PFSK-1 (cell line): ENCODE measurements around the gene NLN.

ENCODE experiments used
- POLR2AphosphoS5 ChIP-seq: IDR thresholded peaks from 2 replicates; pipeline ENCODE4 v1.6.1; 2012; ENCODE audit warnings: low read depth, mild to moderate bottlenecking, control low read depth, low read length, moderate library complexity
- REST ChIP-seq, 2 experiments: IDR thresholded peaks; 2 replicates each; pipeline versions ENCODE4 v1.6.1 to v1.8.0; 2011 to 2012; ENCODE audit warnings: low read depth in 2 of 2, low read length in 2 of 2, control low read depth in 1 of 2, inconsistent platforms in 1 of 2, mild to moderate bottlenecking in 1 of 2, moderate library complexity in 1 of 2; ENCODE audit not compliant: insufficient read depth in 1 of 2
- TAF1 ChIP-seq: IDR thresholded peaks from 2 replicates; pipeline ENCODE4 v1.6.1; 2012; ENCODE audit warnings: low read length, control low read depth, borderline replicate concordance; ENCODE audit not compliant: insufficient read depth

DNA sequence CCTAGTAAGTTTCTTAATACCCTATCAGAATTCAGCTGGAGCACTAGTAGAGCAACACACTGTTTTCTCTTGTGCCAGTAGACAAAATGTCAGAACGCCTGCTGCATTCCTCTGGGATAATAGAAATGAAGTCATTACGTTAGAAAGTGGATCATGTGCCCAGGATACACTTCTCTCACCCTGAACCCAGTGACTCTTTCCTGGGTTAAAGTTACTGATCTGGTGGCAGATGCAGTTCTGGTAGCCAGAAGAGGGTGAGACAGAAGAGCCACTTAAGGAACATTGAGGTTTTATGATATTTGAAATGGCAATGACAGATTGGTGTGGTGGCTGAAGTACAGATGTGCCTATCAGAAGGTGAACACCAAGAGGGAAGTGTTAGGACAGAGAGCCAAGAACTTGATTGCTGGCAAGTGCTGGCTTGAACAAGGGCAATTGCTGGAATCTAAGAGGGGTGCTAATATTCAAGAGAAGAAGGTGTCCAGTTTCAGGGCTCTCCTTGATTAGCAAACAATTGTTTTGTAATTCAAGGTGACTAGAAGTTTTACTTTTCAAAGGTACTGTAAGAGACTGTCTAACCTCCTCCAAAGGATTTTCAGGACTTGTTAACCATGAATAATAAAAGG lies 110.7 kb downstream of the NLN start:
- TF ChIP-seq REST (IDR thresholded peaks at IDR 0.05; ENCODE audit: insufficient read depth in 1 of 2, low read depth in 2 of 2, low read length in 2 of 2) (no peak), POLR2AphosphoS5 (no peak), TAF1 (no peak)
